Activated effector memory CD4-positive, alpha-beta T cell treated with Interleukin-2 at 50 U/mL for 16 hours (primary cell): Measurements from ENCODE around the gene CREB1.
"Not testable (repeated sequence)": the region's sequence is repeated elsewhere in the genome, so short reads cannot be mapped to it uniquely, and the experiment has no call there.

ENCODE experiments used
- DNase-seq: peaks from one replicate; pipeline ENCODE4 v3.0.0-alpha.2; 2020

Gene CREB1

DNA sequence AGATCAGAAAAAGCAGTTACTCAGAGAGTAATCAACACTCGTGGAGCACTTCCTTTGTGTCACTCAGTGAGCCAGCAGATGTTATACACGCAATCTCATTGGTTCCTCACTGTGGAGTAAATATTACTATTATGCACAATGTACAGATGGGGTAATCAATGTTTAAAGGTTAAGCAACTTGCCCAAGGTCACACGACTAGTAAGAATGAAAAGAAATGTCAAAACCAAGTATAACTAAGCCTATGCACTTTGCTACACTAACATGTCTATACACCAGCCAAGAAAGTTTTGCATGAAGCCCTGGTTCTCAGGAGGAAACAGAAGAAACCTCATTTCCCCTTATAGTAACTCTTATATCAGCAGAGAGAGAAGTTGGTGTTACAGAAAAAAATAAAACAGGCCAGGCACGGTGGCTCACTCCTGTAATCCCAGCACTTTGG lies 90.0 kb downstream of the CREB1 start:
- no peak for DNase-seq

DNA sequence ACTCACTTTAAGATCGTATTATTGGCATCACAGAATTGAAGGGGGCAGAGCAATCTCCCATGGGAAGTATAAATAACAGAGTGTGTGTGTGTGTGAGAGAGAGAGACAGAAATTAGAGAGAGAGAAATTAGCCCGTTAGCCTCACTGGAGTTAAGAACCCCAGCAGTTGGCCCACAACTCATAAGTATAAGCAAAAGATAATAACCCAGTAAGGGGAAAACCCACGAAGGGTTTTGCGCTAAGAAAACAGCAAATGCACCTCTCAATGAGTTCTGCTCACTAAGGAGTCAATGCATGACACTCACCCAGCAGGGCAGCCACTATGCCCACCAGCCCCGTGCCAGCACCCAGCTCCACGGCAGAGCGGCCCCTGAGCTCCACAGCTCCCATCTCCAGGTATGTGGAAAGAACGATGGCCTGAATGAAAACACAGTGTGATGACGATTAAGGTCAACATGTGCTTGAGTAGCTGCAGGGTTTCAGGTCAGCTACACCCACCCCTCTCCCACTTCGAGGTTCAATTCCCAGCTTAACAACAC lies 91.8 kb downstream of the CREB1 start:
- no peak for DNase-seq

GRCh38 chr2:207624185-207625013 lies 94.6 kb downstream of the CREB1 start:
- peak; percentile 53 for DNase-seq

DNA sequence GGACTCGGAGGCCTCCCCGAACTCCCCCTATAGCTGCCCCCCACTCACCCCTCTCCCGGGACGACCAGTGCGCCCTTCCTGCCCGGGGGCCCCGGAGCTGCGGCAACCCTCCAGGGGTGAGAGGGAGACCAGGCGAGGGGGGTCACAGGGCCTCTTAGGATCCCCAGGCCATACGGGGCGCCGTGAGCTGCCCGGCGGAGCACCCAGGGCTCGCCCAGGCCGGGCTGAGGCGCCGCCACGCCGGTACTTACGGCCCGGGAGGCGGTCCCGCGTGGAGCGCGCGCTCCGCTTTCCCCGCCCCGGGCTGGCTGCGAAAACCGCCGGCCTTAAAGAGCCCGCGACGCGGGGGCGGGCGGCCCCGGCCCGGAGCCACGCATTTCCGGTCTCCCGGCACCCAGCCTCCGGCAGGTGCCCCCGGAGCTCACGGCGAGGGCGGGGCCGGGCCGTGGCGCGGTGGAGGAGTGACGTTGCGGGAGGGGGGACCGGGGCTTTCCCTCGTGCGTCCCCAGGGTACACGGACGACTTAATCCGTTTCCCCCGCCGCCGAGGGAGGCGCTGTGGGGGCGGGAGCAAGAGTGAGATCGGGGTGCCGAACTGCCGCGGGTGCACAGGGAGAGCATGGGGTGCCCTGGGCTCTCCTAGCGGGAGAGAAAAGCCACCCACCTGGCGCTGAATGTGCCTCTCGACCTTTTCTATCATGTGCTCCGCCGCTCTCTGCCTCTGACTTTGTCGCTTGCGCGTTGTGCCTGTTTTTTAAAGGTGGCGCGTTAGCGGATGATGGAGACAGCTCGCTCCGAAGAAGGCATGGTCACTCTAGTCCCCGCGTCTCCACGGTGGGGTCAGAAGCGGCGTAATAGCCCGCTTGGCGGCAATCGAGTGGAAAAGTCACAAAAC lies 95.5 kb downstream of the CREB1 start, which contains the start of gene METTL21A:
Gene METTL21A, minus strand, starts transcription at position 381 of the 894 bp plus-strand sequence. CDS start 1,019 bp downstream, outside the sequence.
- peak; percentile 90 for DNase-seq

DNA sequence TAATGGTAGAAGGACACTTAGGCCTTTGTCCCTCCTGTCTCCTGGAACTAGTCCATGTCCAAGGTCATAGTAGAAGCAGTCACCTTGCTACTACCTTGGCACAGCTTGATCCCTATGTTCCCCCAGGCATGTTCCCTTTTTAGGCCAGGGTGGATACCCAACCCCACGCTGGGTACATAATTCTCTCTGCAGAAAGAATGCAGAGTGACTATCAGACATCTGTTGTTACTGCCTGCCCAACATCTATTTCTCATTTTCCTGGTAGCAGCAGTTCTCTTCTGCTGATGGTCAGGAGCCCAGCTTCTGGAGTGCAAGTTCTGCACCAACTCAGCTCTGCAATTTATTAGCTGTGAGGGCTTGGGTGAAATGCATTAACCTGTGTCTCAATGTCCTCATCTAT lies 99.8 kb downstream of the CREB1 start:
- no peak for DNase-seq

DNA sequence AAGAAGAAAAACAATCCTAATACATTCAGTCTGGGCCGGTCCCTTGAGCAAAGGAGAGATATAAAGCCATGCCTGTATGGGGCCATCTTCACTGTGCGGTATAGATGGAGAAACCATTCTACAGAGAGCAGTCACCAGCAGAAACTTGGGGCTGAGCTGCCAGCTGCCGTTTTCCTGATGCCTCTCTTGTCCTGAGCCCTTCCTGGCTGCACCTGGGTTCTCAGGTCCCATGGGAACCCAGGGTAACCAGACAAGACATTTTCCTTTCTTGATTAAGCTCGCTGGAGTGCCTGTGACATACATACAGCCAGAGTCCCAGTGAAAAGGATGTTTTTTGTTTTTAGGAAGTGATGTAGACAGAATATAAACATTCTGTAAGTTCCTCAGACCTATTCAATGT lies 100.7 kb downstream of the CREB1 start:
- DNase-seq: no peak

GRCh38 chr2:207632575-207633493 lies 103.1 kb downstream of the CREB1 start:
- DNase-seq: no peak

- DNase-seq: no peak
These were observed 103.9 kb downstream of the CREB1 start for GRCh38 chr2:207633686-207634085.

DNA sequence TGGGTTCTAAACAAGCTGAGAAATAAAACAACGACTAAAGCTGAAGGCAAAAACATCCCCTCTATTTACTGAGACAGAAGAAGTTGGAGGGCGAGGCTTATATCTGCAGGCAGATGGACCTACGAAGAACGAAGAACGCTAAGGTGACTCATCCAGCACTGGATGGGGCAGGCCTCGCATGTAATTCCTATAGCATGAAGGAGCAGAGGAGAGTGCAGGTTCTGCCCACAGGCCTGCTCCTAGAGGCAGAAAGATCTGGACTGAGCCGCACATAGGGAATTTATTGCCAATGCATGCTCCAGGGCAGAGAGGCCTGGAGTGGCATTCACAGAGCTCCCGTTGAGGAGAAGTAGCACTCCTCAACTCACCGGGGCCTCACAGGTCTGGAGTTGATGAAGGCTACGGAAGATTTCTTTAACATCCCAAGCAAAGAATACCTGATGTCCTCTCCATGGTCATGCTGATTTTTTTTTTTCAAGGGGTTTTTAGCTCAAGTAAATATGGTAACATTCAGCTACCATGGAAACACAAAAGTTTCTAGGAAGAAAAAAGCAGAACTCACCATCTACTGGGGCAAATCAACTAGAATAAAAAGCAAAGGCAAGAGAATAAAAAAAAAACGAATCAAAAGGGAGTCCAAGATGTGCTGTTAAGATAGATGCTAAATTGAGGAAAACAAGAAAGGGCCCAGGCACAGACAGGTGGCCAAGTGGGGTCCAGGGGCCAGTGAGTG lies 105.9 kb downstream of the CREB1 start:
- DNase-seq: no peak

DNA sequence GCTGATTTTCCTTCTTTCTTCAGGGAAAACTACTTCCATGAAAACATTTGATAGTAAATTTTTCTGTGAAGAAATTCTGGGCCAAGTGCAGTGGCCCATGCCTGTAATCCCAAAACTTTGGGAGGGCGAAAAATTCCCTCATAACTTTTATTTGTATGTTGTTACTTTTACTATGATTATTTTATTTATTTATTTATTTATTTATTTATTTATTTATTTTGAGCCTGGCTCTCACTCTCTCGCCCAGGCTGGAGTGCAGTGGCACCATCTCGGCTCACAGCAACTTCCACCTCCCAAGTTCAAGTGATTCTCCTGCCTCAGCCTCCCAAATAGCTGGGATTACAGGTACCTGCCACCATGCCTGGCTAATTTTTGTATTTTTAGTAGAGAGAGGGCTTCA lies 109.5 kb downstream of the CREB1 start:
- DNase-seq: not testable (repeated sequence)

GRCh38 chr2:207640160-207640559 lies 110.4 kb downstream of the CREB1 start:
- DNase-seq: no peak

- no peak for DNase-seq
These were observed 110.9 kb downstream of the CREB1 start for GRCh38 chr2:207640661-207641060.

DNA sequence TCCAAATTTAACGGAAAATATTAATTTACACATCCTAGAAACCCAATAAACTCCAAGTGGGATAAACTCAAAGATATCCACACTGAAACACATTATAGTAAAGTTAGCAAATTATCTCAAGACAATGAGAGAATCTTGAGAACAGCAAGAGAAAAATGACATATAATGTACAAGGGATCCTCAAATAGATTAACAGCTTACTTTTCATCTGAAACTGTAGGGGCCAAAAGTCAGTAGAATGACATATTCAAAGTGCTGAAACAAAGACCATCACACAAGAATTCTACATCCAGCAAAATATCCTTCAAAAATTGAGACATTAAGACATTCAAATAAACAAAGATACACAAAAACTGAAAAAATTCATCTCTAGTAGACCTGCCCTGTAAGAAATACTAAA lies 114.1 kb downstream of the CREB1 start:
- DNase-seq: no peak

- not testable (repeated sequence) for DNase-seq
These were observed 116.8 kb downstream of the CREB1 start for GRCh38 chr2:207646582-207646981.
